Panc1 (cell line): ENCODE data around the gene CDC45. TPM values are rescaled to one million over a fixed set of nuclear protein-coding genes. Genes with fewer than 3 reads are reported as not detected.

Experiments used
- ATAC-seq: fragments of 200-7000 bp; cut with Tn5 transposase; 2 replicates; pipeline ENCODE4 v1.9.1; 2020; ENCODE audit warnings: mild to moderate bottlenecking, moderate library complexity
- BruUV-seq: library from RNA; stranded (reverse); fragments of 400-500 nt; replicated peaks from 2 replicates; lab custom pipeline; 2021; lab: Mats Ljungman, UMichigan
- CTCF ChIA-PET: fragments of 300-600 bp; sonication (Branson Sonifier 250); formaldehyde crosslinking; loops from one replicate; lab custom pipeline; 2022; ENCODE audit warnings: antibody characterized with exemption; lab: Charles Lee
- POLR2A ChIA-PET: fragments of 300-600 bp; sonication (Branson Sonifier 250); formaldehyde crosslinking; loops from one replicate; lab custom pipeline; 2022; ENCODE audit warnings: antibody characterized with exemption; lab: Charles Lee
- DNase-seq: peaks from one replicate; pipeline ENCODE4 v3.0.0-alpha.2; 2010; ENCODE audit warnings: low read depth, low spot score
- H3K27ac ChIP-seq: 2 replicates; pipeline ENCODE4 v1.5.1; 2011; ENCODE audit warnings: mild to moderate bottlenecking, low read length, inconsistent platforms
- H3K27me3 ChIP-seq: fragments of 200-500 bp; sonication (Bioruptor generic); 2 replicates; pipeline ENCODE4 v1.6.0; 2014; ENCODE audit warnings: low read length, inconsistent platforms; ENCODE audit not compliant: control insufficient read depth, insufficient read depth
- H3K36me3 ChIP-seq: fragments of 200-500 bp; sonication (Bioruptor generic); 2 replicates; pipeline ENCODE4 v1.5.1; 2014; ENCODE audit warnings: inconsistent platforms, mild to moderate bottlenecking, low read length, moderate library complexity; ENCODE audit not compliant: control insufficient read depth, insufficient read depth
- H3K4me1 ChIP-seq: 2 replicates; pipeline ENCODE4 v1.5.1; 2011; ENCODE audit warnings: inconsistent platforms, mild to moderate bottlenecking, low read length, moderate library complexity; ENCODE audit not compliant: control insufficient read depth, insufficient read depth
- H3K4me3 ChIP-seq, 2 experiments: 2 replicates each; pipeline ENCODE4 v1.5.1; 2011 to 2012; ENCODE audit warnings: low read depth in 2 of 2, low read length in 2 of 2, mild to moderate bottlenecking in 2 of 2, inconsistent platforms in 1 of 2, moderate library complexity in 1 of 2
- H3K9me3 ChIP-seq: fragments of 200-500 bp; sonication (Bioruptor generic); 2 replicates; pipeline ENCODE4 v1.5.1; 2014; ENCODE audit warnings: low read depth, mild to moderate bottlenecking, inconsistent platforms, low read length, moderate library complexity; ENCODE audit not compliant: control insufficient read depth, insufficient read depth
- POLR2AphosphoS5 ChIP-seq: IDR thresholded peaks from 2 replicates; pipeline ENCODE4 v1.6.1; 2012; ENCODE audit warnings: mild to moderate bottlenecking, low read depth, low read length, moderate library complexity
- SIN3A ChIP-seq: IDR thresholded peaks from 2 replicates; pipeline ENCODE4 v1.6.1; 2012; ENCODE audit warnings: low read depth, mild to moderate bottlenecking, low read length, moderate library complexity, borderline replicate concordance; ENCODE audit not compliant: insufficient read depth
- TCF7L2 ChIP-seq: IDR thresholded peaks from 2 replicates; pipeline ENCODE4 v1.6.1; 2011; ENCODE audit warnings: mild to moderate bottlenecking, low read depth, low read length, inconsistent platforms
- in situ Hi-C: cut with HindIII; loops from 2 replicates; pipeline ENCODE4 v1.10.0; 2016; ENCODE audit warnings: low sequenced_read_pairs, low pct_unique_long_range_greater_than_20kb
- intact Hi-C: fragments of 100-400 bp; cut with micrococcal nuclease; formaldehyde crosslinking; loops from one replicate; pipeline ENCODE4 v1.10.0; 2022; ENCODE audit not compliant: unreplicated experiment
- total RNA-seq: library from RNA; stranded (reverse); gene quantifications from one replicate; pipeline ENCODE4 v1.2.1, GENCODE V29; 2021; ENCODE audit not compliant: unreplicated experiment
- TF ChIP-seq, protein P1 (sequence below), 2 experiments: IDR thresholded peaks; 2 replicates each; pipeline ENCODE4 v1.6.1; 2011 to 2012; ENCODE audit warnings: low read depth in 2 of 2, control low read depth in 1 of 2, low read length in 1 of 2, mild to moderate bottlenecking in 1 of 2, moderate library complexity in 1 of 2; ENCODE audit not compliant: insufficient read depth in 1 of 2
- TF ChIP-seq, protein P2 (sequence below): fragments of 450-650 bp; IDR thresholded peaks from 2 replicates; pipeline ENCODE4 v1.5.1; 2017; ENCODE audit warnings: mild to moderate bottlenecking

Gene CDC45
- total RNA-seq, 1 experiment from 2014 or later = 26.1 TPM

DNA sequence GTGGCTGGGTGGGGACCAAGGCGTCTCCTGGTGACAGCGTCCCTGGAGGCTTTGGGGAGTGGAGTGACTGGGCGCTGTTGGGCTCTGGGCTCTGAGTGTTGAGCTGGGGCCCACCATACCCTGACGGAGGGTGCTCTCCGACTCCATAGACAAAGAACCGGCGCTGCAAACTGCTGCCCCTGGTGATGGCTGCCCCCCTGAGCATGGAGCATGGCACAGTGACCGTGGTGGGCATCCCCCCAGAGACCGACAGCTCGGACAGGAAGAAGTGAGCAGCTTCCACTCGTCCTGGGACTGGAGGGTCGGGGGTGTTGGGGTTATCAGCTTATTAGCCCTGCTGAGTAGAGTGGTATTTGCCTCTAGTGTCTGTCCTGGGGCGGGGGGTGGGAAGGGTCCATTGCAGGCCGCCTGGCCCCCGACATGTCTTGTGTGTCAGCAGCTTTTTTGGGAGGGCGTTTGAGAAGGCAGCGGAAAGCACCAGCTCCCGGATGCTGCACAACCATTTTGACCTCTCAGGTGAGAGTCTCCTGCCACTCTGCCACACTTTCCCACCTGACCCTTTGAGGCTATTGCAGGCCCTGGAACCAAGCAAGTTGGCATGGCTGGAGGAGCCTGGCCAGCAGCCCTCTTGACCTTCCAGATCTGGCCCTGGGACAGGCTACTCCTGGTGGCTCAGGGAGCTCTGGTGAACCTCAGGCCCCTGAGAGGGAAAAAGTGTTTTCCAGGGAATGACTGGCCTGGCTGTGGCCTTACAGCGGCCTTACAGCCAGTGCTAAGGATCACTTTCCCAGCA lies 36.9 kb downstream of the CDC45 start:
- no TSS peak for BruUV-seq
- Histone ChIP-seq H3K36me3 (no peaks in the 10 kb centered on the region), H3K4me3 (no peak overlapping the region), H3K27ac (no peak overlapping the region), H3K9me3 (no peaks in the 10 kb centered on the region), H3K4me1 (no peaks in the 10 kb centered on the region), H3K27me3 (no peaks in the 10 kb centered on the region)
- TF ChIP-seq SIN3A = no peak
- no peak for TF ChIP-seq POLR2AphosphoS5
- no peak for TF ChIP-seq TCF7L2
- TF ChIP-seq, protein P1, sequence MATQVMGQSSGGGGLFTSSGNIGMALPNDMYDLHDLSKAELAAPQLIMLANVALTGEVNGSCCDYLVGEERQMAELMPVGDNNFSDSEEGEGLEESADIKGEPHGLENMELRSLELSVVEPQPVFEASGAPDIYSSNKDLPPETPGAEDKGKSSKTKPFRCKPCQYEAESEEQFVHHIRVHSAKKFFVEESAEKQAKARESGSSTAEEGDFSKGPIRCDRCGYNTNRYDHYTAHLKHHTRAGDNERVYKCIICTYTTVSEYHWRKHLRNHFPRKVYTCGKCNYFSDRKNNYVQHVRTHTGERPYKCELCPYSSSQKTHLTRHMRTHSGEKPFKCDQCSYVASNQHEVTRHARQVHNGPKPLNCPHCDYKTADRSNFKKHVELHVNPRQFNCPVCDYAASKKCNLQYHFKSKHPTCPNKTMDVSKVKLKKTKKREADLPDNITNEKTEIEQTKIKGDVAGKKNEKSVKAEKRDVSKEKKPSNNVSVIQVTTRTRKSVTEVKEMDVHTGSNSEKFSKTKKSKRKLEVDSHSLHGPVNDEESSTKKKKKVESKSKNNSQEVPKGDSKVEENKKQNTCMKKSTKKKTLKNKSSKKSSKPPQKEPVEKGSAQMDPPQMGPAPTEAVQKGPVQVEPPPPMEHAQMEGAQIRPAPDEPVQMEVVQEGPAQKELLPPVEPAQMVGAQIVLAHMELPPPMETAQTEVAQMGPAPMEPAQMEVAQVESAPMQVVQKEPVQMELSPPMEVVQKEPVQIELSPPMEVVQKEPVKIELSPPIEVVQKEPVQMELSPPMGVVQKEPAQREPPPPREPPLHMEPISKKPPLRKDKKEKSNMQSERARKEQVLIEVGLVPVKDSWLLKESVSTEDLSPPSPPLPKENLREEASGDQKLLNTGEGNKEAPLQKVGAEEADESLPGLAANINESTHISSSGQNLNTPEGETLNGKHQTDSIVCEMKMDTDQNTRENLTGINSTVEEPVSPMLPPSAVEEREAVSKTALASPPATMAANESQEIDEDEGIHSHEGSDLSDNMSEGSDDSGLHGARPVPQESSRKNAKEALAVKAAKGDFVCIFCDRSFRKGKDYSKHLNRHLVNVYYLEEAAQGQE (IDR thresholded peaks at IDR 0.05; ENCODE audit: insufficient read depth in 1 of 2, low read depth in 2 of 2, low read length in 1 of 2) = no peak
- TF ChIP-seq, protein P2, sequence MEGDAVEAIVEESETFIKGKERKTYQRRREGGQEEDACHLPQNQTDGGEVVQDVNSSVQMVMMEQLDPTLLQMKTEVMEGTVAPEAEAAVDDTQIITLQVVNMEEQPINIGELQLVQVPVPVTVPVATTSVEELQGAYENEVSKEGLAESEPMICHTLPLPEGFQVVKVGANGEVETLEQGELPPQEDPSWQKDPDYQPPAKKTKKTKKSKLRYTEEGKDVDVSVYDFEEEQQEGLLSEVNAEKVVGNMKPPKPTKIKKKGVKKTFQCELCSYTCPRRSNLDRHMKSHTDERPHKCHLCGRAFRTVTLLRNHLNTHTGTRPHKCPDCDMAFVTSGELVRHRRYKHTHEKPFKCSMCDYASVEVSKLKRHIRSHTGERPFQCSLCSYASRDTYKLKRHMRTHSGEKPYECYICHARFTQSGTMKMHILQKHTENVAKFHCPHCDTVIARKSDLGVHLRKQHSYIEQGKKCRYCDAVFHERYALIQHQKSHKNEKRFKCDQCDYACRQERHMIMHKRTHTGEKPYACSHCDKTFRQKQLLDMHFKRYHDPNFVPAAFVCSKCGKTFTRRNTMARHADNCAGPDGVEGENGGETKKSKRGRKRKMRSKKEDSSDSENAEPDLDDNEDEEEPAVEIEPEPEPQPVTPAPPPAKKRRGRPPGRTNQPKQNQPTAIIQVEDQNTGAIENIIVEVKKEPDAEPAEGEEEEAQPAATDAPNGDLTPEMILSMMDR = no peak
- intact Hi-C loops (no loop called here), in situ Hi-C loops (no loop called here)
- ChIA-PET POLR2A (interaction anchor here (0.5 kb wide), 1 partner anchor 50 kb away, joined by 4 read pairs; no protein-coding TSS in a partner anchor), CTCF (no interaction called here)
- no peak for DNase-seq
- no peak for ATAC-seq

GRCh38 chr22:19517171-19517500 lies 37.4 kb downstream of the CDC45 start:
- no peak for DNase-seq
- Histone ChIP-seq H3K36me3 (no peaks in the 10 kb centered on the region), H3K4me3 (no peak overlapping the region), H3K4me1 (no peaks in the 10 kb centered on the region), H3K27ac (no peak overlapping the region), H3K9me3 (no peaks in the 10 kb centered on the region), H3K27me3 (no peaks in the 10 kb centered on the region)
- ATAC-seq = no peak
- in situ Hi-C loops = no loop called here
- ChIA-PET CTCF (no interaction called here), POLR2A (interaction anchor here (0.5 kb wide), 1 partner anchor 50 kb away, joined by 4 read pairs; no protein-coding TSS in a partner anchor)
- TF ChIP-seq, protein P2 = no peak
- TF ChIP-seq, protein P1 (IDR thresholded peaks at IDR 0.05; ENCODE audit: insufficient read depth in 1 of 2, low read depth in 2 of 2, low read length in 1 of 2) = no peak
- TF ChIP-seq SIN3A (no peak), TCF7L2 (no peak), POLR2AphosphoS5 (no peak)
- no TSS peak for BruUV-seq
- intact Hi-C loops = no loop called here
